HepG2 (cell line): ENCODE data around the gene AFG1L. TPM values are rescaled to one million over a fixed set of nuclear protein-coding genes. Genes with fewer than 3 reads are reported as not detected.
A peak's percentile ranks its signal among the peaks of the same experiment; 100 is the strongest.

Experiments
- AHDC1 ChIP-seq: sonication (generic); formaldehyde crosslinking; IDR thresholded peaks from 2 replicates; pipeline ENCODE4 v1.5.1; 2020; ENCODE audit warnings: mild to moderate bottlenecking, missing genetic modification reagents, borderline replicate concordance
- CCDC6 ChIP-seq: sonication (generic); formaldehyde crosslinking; IDR thresholded peaks from 2 replicates; pipeline ENCODE4 v1.8.1; 2022; ENCODE audit warnings: mild to moderate bottlenecking, missing genetic modification reagents, moderate library complexity
- FIP1L1 ChIP-seq: fragments of 200-400 bp; formaldehyde crosslinking; IDR thresholded peaks from 2 replicates; pipeline ENCODE4 v1.6.1; 2018; ENCODE audit warnings: low read depth, mild to moderate bottlenecking, low read length, moderate library complexity, borderline replicate concordance; ENCODE audit not compliant: insufficient read depth
- GPN1 ChIP-seq: sonication (generic); formaldehyde crosslinking; IDR thresholded peaks from 2 replicates; pipeline ENCODE4 v1.5.1; 2020; ENCODE audit warnings: missing genetic modification reagents, borderline replicate concordance
- HES4 ChIP-seq: sonication (generic); formaldehyde crosslinking; IDR thresholded peaks from 2 replicates; pipeline ENCODE4 v1.9.0; 2021; ENCODE audit warnings: mild to moderate bottlenecking, missing genetic modification reagents, borderline replicate concordance
- NCOA1 ChIP-seq: sonication (generic); formaldehyde crosslinking; IDR thresholded peaks from 2 replicates; pipeline ENCODE4 v1.9.0; 2021; ENCODE audit warnings: missing genetic modification reagents
- PATZ1 ChIP-seq: sonication (generic); formaldehyde crosslinking; IDR thresholded peaks from 2 replicates; pipeline ENCODE4 v1.4.0; 2020; ENCODE audit warnings: missing genetic modification reagents
- SCMH1 ChIP-seq: sonication (generic); formaldehyde crosslinking; IDR thresholded peaks from 2 replicates; pipeline ENCODE4 v1.9.0; 2021; ENCODE audit warnings: missing genetic modification reagents, mild to moderate bottlenecking, borderline replicate concordance
- SRY ChIP-seq: sonication (generic); formaldehyde crosslinking; IDR thresholded peaks from 2 replicates; pipeline ENCODE4 v1.8.0; 2022; ENCODE audit warnings: mild to moderate bottlenecking, missing genetic modification reagents
- TAF1 ChIP-seq: sonication (generic); formaldehyde crosslinking; IDR thresholded peaks from 2 replicates; pipeline ENCODE4 v1.4.0; 2020; ENCODE audit warnings: missing genetic modification reagents
- ZNF251 ChIP-seq: sonication (generic); formaldehyde crosslinking; IDR thresholded peaks from 2 replicates; pipeline ENCODE4 v1.9.0; 2021; ENCODE audit warnings: mild to moderate bottlenecking, missing genetic modification reagents
- ZNF597 ChIP-seq: sonication (generic); formaldehyde crosslinking; IDR thresholded peaks from 2 replicates; pipeline ENCODE4 v1.5.0; 2020; ENCODE audit warnings: missing genetic modification reagents
- ZNF883 ChIP-seq: sonication (generic); formaldehyde crosslinking; IDR thresholded peaks from 2 replicates; pipeline ENCODE4 v1.5.1; 2020; ENCODE audit warnings: mild to moderate bottlenecking, missing genetic modification reagents; ENCODE audit errors: not compliant biosample characterization
- ZSCAN5A ChIP-seq: sonication (generic); formaldehyde crosslinking; IDR thresholded peaks from 2 replicates; pipeline ENCODE4 v1.8.0; 2022; ENCODE audit warnings: mild to moderate bottlenecking, missing genetic modification reagents, borderline replicate concordance
- polyA plus RNA-seq, 8 experiments: library from polyadenylated mRNA; depleted of rRNA in 3 of 8; stranded (reverse) in 7 of 8; unstranded in 1 of 8; fragments of >200 nt; fragmentation: Illumina TruSeq in 4 of 8; extraction: Trizol in 4 of 8; gene quantifications; 2 replicates each; pipeline versions ENCODE4 v1.2.1 to v1.2.3, GENCODE V29; 2011 to 2016; ENCODE audit warnings: low read depth in 4 of 8, missing spikeins in 1 of 8, mixed read lengths in 1 of 8; ENCODE audit not compliant: insufficient read depth in 1 of 8
- total RNA-seq, 5 experiments: library from RNA; depleted of rRNA; stranded (reverse); fragments of >200 nt; fragmentation: Illumina TruSeq; extraction: Trizol; gene quantifications; 2 replicates each; pipeline ENCODE4 v1.2.3, GENCODE V29; 2016; ENCODE audit warnings: low read depth in 1 of 5
- TF ChIP-seq, protein P1 (sequence below): sonication (generic); formaldehyde crosslinking; IDR thresholded peaks from 2 replicates; pipeline ENCODE4 v1.8.1; 2023; ENCODE audit warnings: mild to moderate bottlenecking, missing genetic modification reagents

The AFG1L gene
- total and polyA plus RNA-seq, 2 of the 13 experiments (the other 11 are each of a cell fraction or from before 2014, with no cell fraction given): 3.1 to 14.0 TPM

DNA sequence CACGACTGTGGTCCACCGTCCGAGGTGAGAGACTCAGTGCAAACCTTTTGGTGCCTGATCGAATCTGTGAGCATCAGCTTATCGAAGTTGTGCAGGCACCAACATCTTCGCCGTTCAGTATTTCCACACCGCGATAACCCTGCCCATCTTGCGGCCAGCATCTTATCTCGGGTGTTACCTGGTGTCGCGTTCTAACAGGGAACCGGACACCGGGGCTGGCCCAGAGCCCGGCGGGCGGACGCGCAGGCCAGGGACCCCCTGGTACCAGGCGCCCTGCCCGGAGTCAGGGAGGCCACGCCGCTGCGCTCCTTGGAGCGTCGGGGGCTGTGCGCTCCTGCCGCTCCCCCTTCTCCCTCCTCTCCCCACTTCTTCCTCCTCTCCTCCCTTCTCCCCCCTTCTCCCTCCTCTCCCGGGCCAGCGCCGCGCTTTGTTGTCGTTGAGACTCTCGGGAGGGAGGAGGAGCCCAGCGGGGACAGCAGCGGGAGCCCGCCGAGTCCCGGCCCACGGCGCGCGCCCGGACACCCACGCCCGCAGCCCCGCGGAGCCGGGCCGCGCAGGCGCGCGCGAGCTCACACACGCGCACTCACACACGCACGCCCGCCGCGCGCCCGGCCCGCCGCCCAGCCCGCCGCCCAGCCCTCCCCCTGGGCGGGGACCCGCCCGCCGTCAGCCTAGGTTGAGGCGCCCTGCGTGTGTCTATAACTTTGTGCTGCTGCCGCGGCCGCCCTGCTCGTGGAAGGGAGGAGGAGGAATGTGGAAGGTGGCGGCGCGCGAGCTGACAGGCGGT lies 264.4 kb downstream of the AFG1L start (continued):
- peak; percentile 61 for TF ChIP-seq PATZ1 (CRISPR knock-in tag)
- TF ChIP-seq NCOA1 (CRISPR knock-in tag): no peak
- TF ChIP-seq SRY: no peak; the same call in 1 of the 2 replicates
- peak; percentile 54 for TF ChIP-seq TAF1 (CRISPR knock-in tag)
- no peak for TF ChIP-seq ZNF883
- peak; percentile 63; the same call in 1 of the 2 replicates for TF ChIP-seq CCDC6 (CRISPR knock-in tag)
- no peak for TF ChIP-seq ZNF597 (CRISPR knock-in tag)
- no peak for TF ChIP-seq GPN1 (CRISPR knock-in tag)
- TF ChIP-seq SCMH1: no peak
- TF ChIP-seq HES4 (CRISPR knock-in tag): 0 out of 2 replicates have a peak, but pooled peaks have one; percentile 38
- no peak for TF ChIP-seq ZNF251 (CRISPR knock-in tag)
- TF ChIP-seq, protein P1, sequence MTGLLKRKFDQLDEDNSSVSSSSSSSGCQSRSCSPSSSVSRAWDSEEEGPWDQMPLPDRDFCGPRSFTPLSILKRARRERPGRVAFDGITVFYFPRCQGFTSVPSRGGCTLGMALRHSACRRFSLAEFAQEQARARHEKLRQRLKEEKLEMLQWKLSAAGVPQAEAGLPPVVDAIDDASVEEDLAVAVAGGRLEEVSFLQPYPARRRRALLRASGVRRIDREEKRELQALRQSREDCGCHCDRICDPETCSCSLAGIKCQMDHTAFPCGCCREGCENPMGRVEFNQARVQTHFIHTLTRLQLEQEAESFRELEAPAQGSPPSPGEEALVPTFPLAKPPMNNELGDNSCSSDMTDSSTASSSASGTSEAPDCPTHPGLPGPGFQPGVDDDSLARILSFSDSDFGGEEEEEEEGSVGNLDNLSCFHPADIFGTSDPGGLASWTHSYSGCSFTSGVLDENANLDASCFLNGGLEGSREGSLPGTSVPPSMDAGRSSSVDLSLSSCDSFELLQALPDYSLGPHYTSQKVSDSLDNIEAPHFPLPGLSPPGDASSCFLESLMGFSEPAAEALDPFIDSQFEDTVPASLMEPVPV (CRISPR knock-in tag): no peak
- TF ChIP-seq FIP1L1: no peak
- no peak for TF ChIP-seq AHDC1
- TF ChIP-seq ZSCAN5A (CRISPR knock-in tag): no peak
